HCT116 (cell line): ENCODE measurements around the gene ELL2. TPM values are rescaled to one million over a fixed set of nuclear protein-coding genes. Genes with fewer than 3 reads are reported as not detected.

Source experiments
- ATAC-seq: fragments of 200-7000 bp; cut with Tn5 transposase; 2 replicates; pipeline ENCODE4 v1.9.1; 2020; ENCODE audit warnings: mild to moderate bottlenecking, moderate library complexity
- BruUV-seq: library from RNA; stranded (reverse); fragments of 400-500 nt; replicated peaks from 2 replicates; lab custom pipeline; 2021; lab: Mats Ljungman, UMichigan
- CTCF ChIA-PET: fragments of 300-600 bp; sonication (Branson Sonifier 250); formaldehyde crosslinking; loops from one replicate; lab custom pipeline; 2021; ENCODE audit warnings: antibody characterized with exemption; lab: Charles Lee
- POLR2A ChIA-PET: fragments of 300-600, 350-600 bp; sonication (Branson Sonifier 250); formaldehyde crosslinking; loops from one replicate; lab custom pipeline; 2021; ENCODE audit warnings: antibody characterized with exemption; lab: Charles Lee
- RAD21 ChIA-PET, 2 experiments: fragments of 300-600 bp; sonication (Branson Sonifier 250); formaldehyde crosslinking; loops; one replicate each; lab custom pipeline; 2023; ENCODE audit warnings: low total read pairs in 2 of 2; ENCODE audit not compliant: uncharacterized antibody in 2 of 2, unreplicated experiment in 2 of 2, low non-redundant PET in 1 of 2; lab: Charles Lee
- DNase-seq: peaks from one replicate; pipeline ENCODE4 v3.0.0-alpha.2; 2010; ENCODE audit warnings: low read depth, low spot score
- H2AFZ ChIP-seq: fragments of 200-600 bp; shearing (Covaris generic), sonication (generic); 2 replicates; pipeline ENCODE4 v1.6.1; 2017; ENCODE audit warnings: low read depth, mixed run types, mixed read lengths, antibody characterized with exemption, low read length; ENCODE audit not compliant: poor library complexity, severe bottlenecking
- H3K27ac ChIP-seq: 2 replicates; pipeline ENCODE4 v1.5.1; 2012; ENCODE audit warnings: low read depth, low read length
- H3K27me3 ChIP-seq: fragments of 200-600 bp; sonication (generic); 2 replicates; pipeline ENCODE4 v1.6.1; 2016; ENCODE audit warnings: mixed run types, low read length, mixed read lengths; ENCODE audit not compliant: insufficient read depth
- H3K36me3 ChIP-seq, 2 experiments: fragments of 200-500 bp in 1 of 2; fragments of 200-600 bp in 1 of 2; sonication (Bioruptor generic) in 1 of 2; sonication (generic) in 1 of 2; 2 replicates each; pipeline versions ENCODE4 v1.5.1 to v1.6.1; 2014 to 2016; ENCODE audit warnings: low read length in 2 of 2, inconsistent platforms in 1 of 2, mixed read lengths in 1 of 2, mixed run types in 1 of 2; ENCODE audit not compliant: insufficient read depth in 2 of 2, control insufficient read depth in 1 of 2
- H3K4me1 ChIP-seq, 2 experiments: fragments of 200-600 bp in 1 of 2; sonication (generic) in 1 of 2; 2 replicates each; pipeline versions ENCODE4 v1.5.1 to v1.6.1; 2012 to 2017; ENCODE audit warnings: low read length in 2 of 2, inconsistent platforms in 1 of 2, mild to moderate bottlenecking in 1 of 2, mixed read lengths in 1 of 2, mixed run types in 1 of 2, moderate library complexity in 1 of 2; ENCODE audit not compliant: insufficient read depth in 2 of 2, control insufficient read depth in 1 of 2
- H3K4me2 ChIP-seq: fragments of 200-600 bp; sonication (generic); 2 replicates; pipeline ENCODE4 v1.6.1; 2017; ENCODE audit warnings: mixed run types, low read length, mixed read lengths
- H3K4me3 ChIP-seq, 2 experiments: fragments of 200-600 bp in 1 of 2; sonication (generic) in 1 of 2; replicated peaks in 1 of 2; 2 replicates each; pipeline ENCODE4 v1.5.1; 2011 to 2016; ENCODE audit warnings: low read length in 2 of 2, control low read depth in 1 of 2, low read depth in 1 of 2, mild to moderate bottlenecking in 1 of 2, mixed read lengths in 1 of 2, mixed run types in 1 of 2
- H3K79me2 ChIP-seq: fragments of 200-600 bp; sonication (generic); 2 replicates; pipeline ENCODE4 v1.6.1; 2017; ENCODE audit warnings: mild to moderate bottlenecking, mixed run types, low read length, moderate library complexity, mixed read lengths; ENCODE audit not compliant: insufficient read depth
- H3K9ac ChIP-seq: fragments of 200-600 bp; sonication (generic); 2 replicates; pipeline ENCODE4 v1.6.1; 2016; ENCODE audit warnings: low read length, mixed read lengths
- H3K9me2 ChIP-seq: fragments of 200-600 bp; sonication (generic), shearing (Covaris generic); 2 replicates; pipeline ENCODE4 v1.6.1; 2017; ENCODE audit warnings: mixed run types, mild to moderate bottlenecking, moderate library complexity; ENCODE audit not compliant: insufficient read depth
- H3K9me3 ChIP-seq, 2 experiments: fragments of 200-500 bp in 1 of 2; fragments of 200-600 bp in 1 of 2; sonication (Bioruptor generic) in 1 of 2; sonication (generic) in 1 of 2; 2 replicates each; pipeline ENCODE4 v1.6.1; 2014 to 2017; ENCODE audit warnings: low read length in 2 of 2, mixed read lengths in 2 of 2, inconsistent platforms in 1 of 2, low read depth in 1 of 2, mild to moderate bottlenecking in 1 of 2, mixed run types in 1 of 2, moderate library complexity in 1 of 2; ENCODE audit not compliant: control insufficient read depth in 1 of 2, insufficient read depth in 1 of 2
- H4K20me1 ChIP-seq: fragments of 200-600 bp; sonication (generic), shearing (Covaris generic); 2 replicates; pipeline ENCODE4 v1.6.1; 2017; ENCODE audit warnings: mixed run types, mild to moderate bottlenecking, moderate library complexity; ENCODE audit not compliant: insufficient read depth
- ATF3 ChIP-seq: IDR thresholded peaks from 2 replicates; pipeline ENCODE4 v1.6.1; 2012
- CBX3 ChIP-seq: IDR thresholded peaks from 2 replicates; pipeline ENCODE4 v1.6.1; 2012; ENCODE audit warnings: low read depth
- CEBPB ChIP-seq: IDR thresholded peaks from 2 replicates; pipeline ENCODE4 v1.6.1; 2012; ENCODE audit warnings: low read depth
- CTCF ChIP-seq, 3 experiments: fragments of 200-600 bp in 1 of 3; sonication (generic) in 1 of 3; IDR thresholded peaks in 2 of 3; conservative IDR thresholded peaks in 1 of 3; 2 replicates each; pipeline ENCODE4 v1.5.1; 2012 to 2017; ENCODE audit warnings: low read depth in 2 of 3, low read length in 2 of 3, antibody characterized with exemption in 1 of 3, borderline replicate concordance in 1 of 3, control low read depth in 1 of 3, mild to moderate bottlenecking in 1 of 3, mixed read lengths in 1 of 3, mixed run types in 1 of 3, moderate library complexity in 1 of 3; ENCODE audit not compliant: insufficient read depth in 1 of 3
- EGR1 ChIP-seq: IDR thresholded peaks from 2 replicates; pipeline ENCODE4 v1.6.1; 2012; ENCODE audit warnings: low read depth
- EZH2phosphoT487 ChIP-seq: fragments of 200-600 bp; IDR thresholded peaks from 2 replicates; pipeline ENCODE4 v1.6.1; 2018; ENCODE audit warnings: antibody characterized with exemption, borderline replicate concordance
- POLR2A ChIP-seq: IDR thresholded peaks from 2 replicates; pipeline ENCODE4 v1.7.0; 2011; ENCODE audit warnings: borderline replicate concordance; ENCODE audit not compliant: insufficient read depth, insufficient read length; ENCODE audit errors: extremely low read depth
- POLR2AphosphoS5 ChIP-seq: IDR thresholded peaks from 2 replicates; pipeline ENCODE4 v1.6.1; 2011; ENCODE audit warnings: mild to moderate bottlenecking, low read depth, low read length, moderate library complexity
- REST ChIP-seq: IDR thresholded peaks from 2 replicates; pipeline ENCODE4 v1.6.1; 2012; ENCODE audit warnings: low read depth
- TCF7L2 ChIP-seq: IDR thresholded peaks from 2 replicates; pipeline ENCODE4 v1.7.0; 2011; ENCODE audit warnings: borderline replicate concordance, inconsistent platforms; ENCODE audit not compliant: insufficient read depth, insufficient read length; ENCODE audit errors: extremely low read depth
- ZNF274 ChIP-seq: fragments of 200-500 bp; sonication (Bioruptor generic); IDR thresholded peaks from 2 replicates; pipeline ENCODE4 v1.6.1; 2014; ENCODE audit warnings: mild to moderate bottlenecking, low read depth, low read length, inconsistent platforms
- intact Hi-C: fragments of 100-400 bp; cut with micrococcal nuclease; formaldehyde crosslinking; loops from 2 replicates; pipeline ENCODE4 v1.10.0; 2022
- total RNA-seq: library from RNA; stranded (reverse); gene quantifications from one replicate; pipeline ENCODE4 v1.2.1, GENCODE V29; 2021; ENCODE audit not compliant: unreplicated experiment

The ELL2 gene
- total RNA-seq, 1 experiment from 2014 or later, result 29.8 TPM

GRCh38 chr5:95891499-95891898 is 70.2 kb downstream of the ELL2 start:
- no TSS peak for BruUV-seq
- intact Hi-C loops, result no loop called here

More at GRCh38 chr5:95891499-95891898, 70.2 kb downstream of the ELL2 start:
- no peak overlapping the region for H2AFZ ChIP-seq
- no peaks in the 10 kb centered on the region for H3K4me1 ChIP-seq
- no peaks in the 10 kb centered on the region for H4K20me1 ChIP-seq
- no peaks in the 10 kb centered on the region for H3K27me3 ChIP-seq
- no peak overlapping the region for H3K4me3 ChIP-seq
- no peak overlapping the region for H3K9ac ChIP-seq
- no peak for TF ChIP-seq CEBPB
- TF ChIP-seq ZNF274, result no peak
- TF ChIP-seq ATF3, result no peak
- TF ChIP-seq TCF7L2, result no peak
- no peak for TF ChIP-seq POLR2A
- no peak for TF ChIP-seq EGR1
- no peak for TF ChIP-seq POLR2AphosphoS5
- TF ChIP-seq CBX3, result no peak
- TF ChIP-seq EZH2phosphoT487, result no peak
- TF ChIP-seq CTCF (IDR thresholded peaks at IDR 0.05 in 2 of 3, conservative IDR thresholded peaks at IDR 0.05 in 1 of 3; ENCODE audit: borderline replicate concordance in 1 of 3, insufficient read depth in 1 of 3, low read depth in 2 of 3, low read length in 2 of 3), result no peak
- TF ChIP-seq REST, result no peak
- no peak for DNase-seq
- no peak for ATAC-seq
- no peak overlapping the region for H3K27ac ChIP-seq
- H3K4me2 ChIP-seq, result no peak overlapping the region
- no peaks in the 10 kb centered on the region for H3K9me2 ChIP-seq
- H3K9me3 ChIP-seq, result no peaks in the 10 kb centered on the region
- ChIA-PET RAD21 (no interaction called here), POLR2A (no interaction called here), CTCF (no interaction called here)
- H3K36me3 ChIP-seq, result no peaks in the 10 kb centered on the region
- H3K79me2 ChIP-seq, result no peaks in the 10 kb centered on the region
